NCI-H82 (cell line): ENCODE data around the gene DBN1.
A peak's percentile ranks its signal among the peaks of the same experiment; 100 is the strongest.
"Not testable (repeated sequence)": the region's sequence is repeated elsewhere in the genome, so short reads cannot be mapped to it uniquely, and the experiment has no call there.

ENCODE experiments used
- DNase-seq: peaks from one replicate; lab custom pipeline; 2025; lab: John Stamatoyannopoulos, UW

DBN1 gene

DNA sequence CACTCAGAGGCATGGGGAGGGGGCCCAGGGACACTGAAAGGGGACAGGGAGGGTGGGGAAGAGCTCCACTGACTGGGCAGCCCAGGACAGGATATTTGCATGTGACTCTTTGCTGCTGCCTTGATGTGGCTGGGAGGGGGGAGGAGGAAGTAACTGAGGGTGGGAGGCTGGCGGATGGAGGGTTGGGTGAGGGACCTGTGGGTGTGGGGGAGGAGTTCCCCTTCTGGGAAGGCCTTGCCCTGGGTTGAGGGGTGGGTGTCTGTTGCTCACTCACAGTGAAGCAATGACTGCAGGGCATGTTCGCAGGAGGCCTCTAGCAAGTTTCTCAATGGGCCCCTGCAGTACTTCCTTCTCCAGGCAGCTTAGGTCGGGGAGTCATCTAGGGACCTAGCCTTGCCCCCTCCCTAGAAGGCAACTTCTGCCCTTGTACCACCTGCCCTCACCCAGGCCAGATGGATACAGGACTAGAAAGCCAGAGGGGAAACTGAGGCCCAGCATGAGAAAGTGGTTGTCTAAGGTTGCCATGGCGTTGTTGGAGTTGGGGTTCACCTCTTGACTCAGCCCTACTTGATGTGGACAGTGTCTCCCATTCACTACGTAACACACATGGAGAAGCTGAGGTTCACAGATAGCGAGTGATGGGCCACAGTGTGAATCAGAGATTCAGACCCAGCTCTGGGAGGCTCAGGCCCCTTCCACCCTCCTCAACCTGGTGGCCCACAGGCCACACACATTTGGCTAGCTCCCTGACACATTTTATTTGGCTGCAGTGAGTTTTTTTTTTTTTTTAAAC is 44.0 kb downstream of the DBN1 start:
- no peak for DNase-seq

DNA sequence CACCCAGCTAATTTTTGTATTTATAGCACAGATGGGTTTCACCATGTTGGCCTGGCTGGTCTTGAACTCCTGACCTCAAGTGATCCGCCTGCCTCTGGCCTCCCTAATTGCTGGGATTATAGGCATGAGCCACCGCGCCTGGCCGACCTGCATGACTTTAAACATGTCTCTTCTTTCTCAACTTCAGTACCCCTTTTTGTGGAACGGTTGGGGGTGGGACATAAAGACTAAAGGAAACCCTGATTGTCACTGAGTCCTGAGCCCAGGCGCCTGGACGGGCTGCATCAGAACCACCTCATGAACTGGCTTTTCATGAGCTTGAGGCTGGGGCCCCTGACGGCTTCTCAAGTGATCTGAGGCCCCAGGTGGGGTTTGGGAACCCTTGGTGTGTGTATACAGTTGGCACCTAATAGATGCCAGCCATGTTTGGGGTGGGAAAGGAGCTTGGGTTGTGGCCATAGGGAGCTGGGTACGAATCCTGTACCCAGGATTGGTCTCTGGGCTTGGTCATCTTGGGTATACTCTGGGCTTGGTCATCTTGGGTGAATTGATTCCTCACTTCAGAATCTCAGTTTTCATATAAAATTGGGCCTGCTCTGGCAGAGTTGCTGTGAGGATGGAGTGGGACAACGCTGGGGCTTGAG is 44.7 kb downstream of the DBN1 start:
- DNase-seq: no peak

DNA sequence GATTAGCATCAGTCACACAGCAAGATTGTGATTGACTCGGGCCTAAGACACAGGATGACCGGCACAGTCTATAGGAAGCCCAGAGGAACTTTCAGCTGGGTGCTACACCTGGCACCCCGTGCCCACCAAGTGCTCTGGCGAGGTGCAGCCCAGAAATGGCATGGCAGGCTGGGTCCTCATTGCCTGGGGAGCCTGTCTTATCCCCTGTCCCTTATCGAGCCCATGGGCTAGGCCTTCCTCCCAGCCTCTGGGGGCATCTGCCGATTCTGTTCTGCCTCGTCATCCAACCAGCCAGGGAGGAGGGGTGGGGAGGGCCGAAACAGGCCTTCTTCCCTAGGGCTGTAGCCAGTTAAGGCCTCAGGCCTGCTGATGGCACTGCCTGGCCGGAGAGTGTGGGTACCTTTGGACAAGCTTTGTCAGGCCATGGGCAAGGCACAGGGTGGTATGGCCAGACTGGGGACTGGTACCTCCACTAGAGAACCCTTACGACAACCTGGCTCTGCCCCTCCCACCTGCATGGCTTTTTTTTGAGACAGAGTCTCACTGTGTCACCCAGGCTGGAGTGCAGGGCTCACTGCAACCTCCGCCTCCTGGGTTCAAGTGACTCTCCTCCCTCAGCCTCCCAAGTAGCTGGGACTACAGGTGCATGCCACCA is 45.4 kb downstream of the DBN1 start:
- DNase-seq: no peak

DNA sequence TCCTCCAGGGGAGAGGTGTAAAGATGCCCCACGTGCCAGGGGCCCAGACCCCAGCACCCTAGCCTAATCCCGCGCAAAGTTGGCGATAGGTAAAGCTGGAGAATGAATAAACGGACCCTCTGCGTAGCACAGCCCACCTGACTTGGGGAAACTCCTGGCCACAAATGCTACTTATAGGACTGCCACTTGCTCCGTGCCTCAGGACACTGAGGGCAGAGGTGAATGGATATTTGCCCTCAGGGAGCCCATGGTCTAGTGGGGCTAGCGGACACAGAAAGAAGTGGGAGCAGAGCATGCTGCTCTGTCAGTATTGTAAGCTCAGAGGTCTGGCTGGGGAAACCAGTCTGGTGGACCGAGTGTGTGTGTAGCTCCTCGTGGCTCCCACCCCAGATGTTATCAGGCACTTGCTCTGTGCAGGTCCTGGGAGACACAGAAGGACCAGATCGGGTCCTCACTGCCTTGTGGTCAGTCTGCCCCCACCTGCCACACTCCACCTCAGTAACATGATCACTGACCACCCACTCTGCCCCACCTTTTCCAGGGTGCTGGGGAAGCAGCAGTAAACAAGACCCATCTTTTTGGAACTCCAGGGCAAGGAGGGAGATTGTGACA is 46.1 kb downstream of the DBN1 start:
- DNase-seq: peak; percentile 45

DNA sequence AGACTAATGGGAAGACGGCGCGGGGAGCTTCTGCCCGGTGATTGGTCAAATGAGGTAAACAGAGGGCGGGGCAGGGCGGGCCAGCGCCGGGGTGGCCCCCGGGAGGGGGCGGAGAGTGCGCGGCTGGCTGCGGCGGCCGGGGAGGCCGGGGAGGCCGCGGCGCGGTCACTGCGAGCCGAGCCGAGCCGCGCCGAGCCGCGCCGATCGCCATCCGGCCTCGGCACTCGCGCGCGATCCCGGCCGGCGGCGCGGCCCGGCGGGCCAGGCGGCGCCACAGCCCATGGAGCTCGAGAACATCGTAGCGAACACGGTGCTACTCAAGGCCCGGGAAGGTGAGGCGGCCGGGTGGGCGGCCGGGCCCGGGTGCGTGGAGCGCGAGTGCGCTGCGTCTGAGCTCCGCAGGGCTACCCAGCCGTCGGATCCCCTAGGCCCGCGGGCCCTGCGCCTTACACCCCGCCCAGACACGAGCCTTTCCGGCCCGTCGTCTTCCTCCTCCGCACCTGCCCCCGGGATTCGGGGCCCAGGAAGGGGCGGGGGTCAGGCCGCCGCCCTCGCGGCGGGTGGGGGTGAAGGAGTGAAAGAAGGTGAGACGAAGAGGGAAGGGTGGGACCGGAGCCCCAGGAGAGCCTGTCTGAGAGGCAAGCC is 46.7 kb downstream of the DBN1 start, which contains the start of gene GRK6:
GRK6 (plus strand) TSS at position 111 of the 645 bp plus-strand sequence; CDS start at position 281, 170 bp downstream.
- peak; percentile 50 for DNase-seq

DNA sequence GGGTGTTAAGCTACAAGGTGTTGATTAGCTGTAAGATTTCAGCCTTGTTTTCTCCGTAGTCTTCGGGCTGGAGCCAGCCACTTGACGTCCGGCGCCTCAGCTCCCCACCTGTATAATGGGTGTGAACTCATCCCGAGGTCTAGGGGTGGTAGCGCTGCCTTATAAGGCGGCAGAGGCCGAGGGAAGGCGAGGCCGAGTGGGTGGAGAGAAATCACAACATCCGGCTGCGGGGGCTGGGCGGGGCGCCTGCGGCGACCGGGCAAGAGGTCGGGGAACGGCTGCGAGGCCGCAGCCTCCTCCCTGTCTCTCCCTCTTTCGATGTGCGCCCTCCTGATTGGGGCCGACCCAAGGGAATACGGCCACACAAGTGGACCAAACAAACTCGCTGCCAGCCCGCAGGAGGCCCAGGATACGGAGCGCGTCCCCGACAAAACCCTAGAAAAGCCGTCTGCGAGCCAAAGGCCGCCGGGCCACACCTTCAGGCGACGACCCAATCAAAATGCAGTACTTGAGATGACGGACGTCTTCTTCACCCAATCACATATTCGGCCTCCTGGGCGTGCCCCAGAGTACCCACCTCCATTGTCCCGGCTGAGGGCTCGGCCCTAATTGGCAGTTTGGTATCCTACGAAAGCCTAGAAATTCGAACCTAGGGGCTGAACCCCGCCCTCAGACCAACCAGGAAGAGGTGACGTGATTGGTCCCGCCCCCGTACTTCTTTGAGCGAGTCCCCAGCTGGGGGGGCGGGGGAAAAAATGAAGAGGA is 47.5 kb downstream of the DBN1 start:
- DNase-seq: peak; percentile 100

DNA sequence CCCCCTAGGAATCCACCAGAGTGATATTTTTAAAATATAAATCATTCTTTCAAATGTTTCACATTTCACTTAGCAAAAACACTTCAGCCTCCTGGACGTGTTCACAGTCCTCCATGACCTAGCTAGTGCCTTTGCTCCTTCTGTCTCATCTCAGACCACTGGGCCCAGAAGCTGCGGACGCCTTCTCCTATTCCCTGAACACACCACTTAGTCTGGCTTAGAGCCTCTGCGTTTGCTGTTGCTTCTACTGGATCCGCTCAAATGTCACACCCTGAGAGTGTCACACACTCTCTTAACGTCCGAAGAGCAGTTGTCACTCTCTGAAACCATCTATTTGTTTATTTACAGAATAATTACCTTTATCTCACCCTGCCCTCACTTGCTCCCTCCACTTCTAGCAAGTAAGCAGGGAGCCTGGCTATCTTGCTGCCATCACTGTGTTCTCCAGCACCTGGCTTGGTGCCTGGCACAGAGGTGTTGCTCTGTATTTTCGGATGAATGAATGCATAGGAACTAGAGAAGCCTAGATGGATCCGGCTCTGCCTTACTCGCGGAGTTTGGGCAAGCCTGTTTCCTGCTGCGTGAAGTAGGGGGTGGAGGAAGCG is 48.1 kb downstream of the DBN1 start:
- no peak for DNase-seq

DNA sequence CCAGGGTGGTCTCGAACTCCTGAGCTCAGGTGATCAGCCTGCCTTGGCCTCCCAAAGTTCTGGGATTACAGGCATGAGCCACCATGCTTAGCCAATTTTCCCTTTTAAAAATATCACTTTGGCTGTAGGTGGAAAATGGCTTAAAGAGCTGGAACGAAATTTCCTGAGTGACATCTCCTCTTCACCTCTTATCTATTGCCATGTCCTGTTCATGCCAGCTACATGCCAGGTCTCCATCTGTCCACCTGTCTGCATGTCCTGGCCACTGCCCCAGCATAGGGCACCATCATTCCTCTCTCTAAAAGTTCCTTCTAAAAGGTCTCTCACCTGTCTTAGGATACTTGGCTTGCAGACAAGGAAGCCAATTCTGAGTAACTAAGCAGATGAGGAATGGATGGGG is 49.8 kb downstream of the DBN1 start:
- no peak for DNase-seq

DNA sequence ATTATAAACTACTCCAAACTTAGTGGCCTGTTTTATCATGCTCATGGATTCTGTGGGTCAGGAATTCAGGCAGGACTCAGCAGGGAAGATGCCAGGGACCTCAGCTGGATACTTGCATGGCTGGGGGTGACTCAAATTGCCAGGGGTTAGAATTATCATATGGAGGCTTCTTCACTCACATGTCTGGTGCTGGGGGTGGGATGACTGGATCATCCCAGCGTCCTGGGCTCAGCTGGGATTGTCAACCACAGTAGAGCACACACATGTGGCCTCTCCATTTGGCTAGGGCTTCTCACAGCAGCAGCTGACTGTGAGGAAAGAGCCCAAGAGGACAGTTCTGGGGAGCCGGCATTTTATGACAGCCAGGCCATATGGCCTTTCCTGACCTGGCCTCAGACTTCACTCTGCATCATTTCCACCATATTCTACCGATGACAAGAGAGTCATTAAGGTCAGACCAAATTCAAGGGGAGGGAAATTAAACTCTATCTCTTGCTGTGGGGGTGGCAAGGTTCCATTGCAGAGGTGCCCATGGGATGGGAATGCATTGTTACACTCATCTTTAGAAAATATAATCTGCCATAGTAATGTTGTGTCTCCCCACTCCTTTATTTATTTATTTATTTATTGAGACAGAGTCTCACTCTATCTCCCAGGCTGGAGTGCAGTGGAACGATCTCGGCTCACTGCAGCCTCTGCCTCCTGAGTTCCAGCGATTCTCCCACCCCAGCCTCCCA is 52.2 kb downstream of the DBN1 start:
- DNase-seq: no peak

DNA sequence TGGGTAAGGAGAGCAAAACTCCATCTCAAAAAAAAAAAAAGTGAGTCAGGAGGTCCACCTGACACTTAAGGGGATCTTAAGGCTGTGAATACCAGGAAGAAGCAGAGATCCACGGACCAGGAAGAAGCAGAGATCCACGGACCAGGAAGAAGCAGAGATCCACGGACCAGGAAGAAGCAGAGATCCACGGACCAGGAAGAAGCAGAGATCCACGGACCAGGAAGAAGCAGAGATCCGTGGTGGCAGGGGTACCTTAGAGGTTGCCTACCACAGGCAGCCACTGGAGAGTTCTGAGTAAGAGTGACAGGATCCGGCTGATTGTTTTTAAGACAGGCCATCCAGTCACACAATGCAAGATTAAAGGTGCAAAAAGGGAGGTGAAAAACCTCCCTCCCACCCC is 53.0 kb downstream of the DBN1 start:
- DNase-seq: not testable (repeated sequence)

DNA sequence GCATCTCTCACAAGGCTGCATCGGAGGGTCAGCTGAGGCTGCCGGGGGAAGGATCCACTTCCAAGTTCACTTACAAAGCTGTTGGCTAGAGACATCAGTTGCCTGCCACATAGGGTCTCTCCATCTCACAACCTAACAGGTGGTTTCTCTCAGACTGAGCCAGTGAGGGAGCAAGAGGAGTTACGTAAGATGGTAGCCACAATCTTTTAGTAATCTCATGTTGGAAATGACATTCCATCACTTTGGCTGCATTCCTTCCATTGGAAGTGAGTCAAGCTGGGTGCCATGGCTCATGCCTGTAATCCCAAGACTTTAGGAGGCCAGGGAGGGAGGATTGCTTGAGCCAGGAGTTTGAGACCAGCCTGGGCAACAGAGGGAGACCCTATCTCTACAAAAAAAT is 54.4 kb downstream of the DBN1 start:
- no peak for DNase-seq

DNA sequence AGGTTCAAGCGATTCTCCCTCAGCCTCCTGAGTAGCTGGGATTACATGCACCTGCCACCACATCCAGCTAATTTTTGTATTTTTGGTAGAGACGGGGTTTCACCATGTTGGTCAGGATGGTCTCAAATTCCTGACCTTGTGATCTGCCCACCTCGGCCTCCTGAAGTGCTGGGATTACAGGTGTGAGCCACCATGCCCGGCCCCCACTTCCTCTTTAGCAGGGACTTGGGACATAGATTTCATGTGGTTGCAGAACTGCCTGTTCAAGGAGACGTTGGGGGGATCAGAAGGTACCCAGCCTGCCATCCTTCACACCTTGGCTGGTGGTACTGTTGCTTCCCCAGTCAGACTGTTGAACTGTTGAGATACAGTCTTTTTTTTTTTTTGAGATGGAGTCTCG is 56.4 kb downstream of the DBN1 start:
- not testable (repeated sequence) for DNase-seq

DNA sequence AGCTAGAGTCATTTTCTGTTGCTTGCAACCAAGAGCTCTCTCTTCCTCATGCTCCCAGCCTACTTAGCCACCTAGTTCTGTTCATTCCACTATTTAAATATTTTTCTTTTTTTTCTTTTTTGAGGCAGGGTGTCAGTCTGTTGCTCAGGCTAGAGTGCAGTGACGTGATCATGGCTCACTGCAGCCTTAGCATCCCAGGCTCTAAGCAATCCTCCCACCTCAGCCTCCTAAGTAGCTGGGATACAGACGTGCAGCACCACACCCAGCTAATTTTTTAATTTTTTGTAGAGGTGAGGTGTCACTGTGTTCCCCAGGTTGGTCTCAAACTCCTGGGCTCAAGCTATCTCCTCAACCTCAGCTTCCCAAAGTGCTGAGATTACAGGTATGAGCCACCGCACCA is 59.0 kb downstream of the DBN1 start:
- DNase-seq: no peak

DNA sequence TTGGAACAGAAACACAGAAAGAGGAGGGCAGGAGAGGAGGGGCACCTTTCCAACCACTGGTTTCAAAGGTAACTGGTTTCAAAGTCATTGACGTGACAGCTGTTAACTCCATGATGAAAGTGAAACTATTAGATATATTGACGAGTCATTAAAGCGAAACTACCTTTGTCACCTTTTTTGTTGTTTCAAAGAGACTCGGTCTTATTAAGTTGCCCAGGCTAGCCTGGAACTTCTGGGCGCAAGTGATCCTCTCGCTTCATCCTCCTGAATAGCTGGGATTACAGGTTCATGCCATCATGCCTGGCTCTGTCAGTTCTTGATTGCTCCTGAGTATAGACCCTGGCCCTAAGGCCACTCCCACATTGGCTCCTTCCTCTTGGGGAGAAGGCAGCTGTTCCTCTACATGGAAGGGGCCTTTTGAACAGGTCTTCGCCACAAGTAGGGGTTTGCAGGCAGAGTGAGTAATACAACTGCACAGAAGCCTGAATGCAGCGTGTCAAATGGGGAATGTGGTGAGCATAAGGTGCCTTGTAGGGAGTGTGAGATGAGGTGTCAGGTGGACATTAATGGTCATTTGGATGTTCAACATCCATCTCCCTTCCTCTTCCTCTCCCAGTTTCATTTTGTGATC is 60.7 kb downstream of the DBN1 start:
- DNase-seq: no peak

DNA sequence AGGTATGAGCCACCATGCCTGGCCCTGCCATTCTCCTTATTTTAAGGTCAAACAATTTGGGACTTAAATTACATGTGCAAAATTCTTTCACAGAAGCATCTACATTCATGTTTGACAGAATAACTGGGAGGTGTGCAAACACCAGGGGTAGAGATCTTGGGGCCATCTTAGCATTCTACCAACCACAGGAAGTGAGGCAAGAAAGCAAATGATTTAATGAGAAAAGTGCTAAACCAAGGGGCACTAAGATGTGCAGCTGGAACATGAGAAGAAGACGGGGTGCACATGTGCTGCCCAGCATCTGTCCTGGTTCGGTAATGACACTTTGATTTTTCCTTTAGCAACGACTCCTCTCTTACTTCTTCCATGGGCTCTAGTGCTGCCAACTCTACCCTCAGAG is 62.9 kb downstream of the DBN1 start:
- DNase-seq: no peak

DNA sequence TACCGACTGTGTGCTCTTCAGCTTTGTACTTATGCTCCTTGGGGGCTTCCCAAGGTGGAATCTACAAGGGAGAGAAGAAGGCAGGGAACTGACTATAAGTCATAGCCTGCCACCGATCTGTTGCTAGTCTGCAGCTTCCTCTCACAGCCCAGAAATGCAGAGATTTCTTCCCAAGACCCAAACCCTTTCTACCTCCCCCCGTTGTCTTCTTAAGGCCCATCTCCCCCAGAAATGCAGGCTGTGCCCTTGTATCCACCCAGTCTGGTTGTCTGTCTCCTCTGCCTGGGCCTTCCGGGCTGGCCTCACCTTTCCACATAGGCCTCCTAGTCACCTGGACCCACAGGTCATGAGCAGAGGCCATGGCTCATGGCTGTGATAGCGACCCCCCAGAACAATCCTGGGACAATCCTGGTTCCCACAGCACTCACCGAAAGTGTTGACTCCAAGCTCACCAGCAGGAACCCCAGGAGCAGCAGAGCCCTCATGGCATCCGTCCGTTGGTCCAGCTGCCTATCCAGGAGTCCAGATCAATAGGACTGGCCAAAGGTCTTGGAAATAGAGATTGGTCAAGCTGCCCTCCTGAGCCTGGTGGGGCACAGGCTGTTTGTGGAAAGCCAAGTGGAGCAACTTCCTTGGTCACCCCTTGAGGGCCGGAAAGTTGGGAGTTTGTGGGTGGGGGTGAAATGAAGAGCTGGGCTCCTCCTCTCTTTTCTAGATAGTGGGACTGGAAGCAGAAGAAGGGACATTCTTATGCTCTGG is 64.2 kb downstream of the DBN1 start, which contains the start of gene F12:
F12 (minus strand) TSS at position 522 of the 759 bp plus-strand sequence; CDS start at position 485, 37 bp downstream.
- no peak for DNase-seq
